Raji (cell line): ENCODE data around the gene ZIC3.

Experiments used
- POLR2A ChIP-seq: IDR thresholded peaks from 2 replicates; pipeline ENCODE4 v1.6.1; 2011; ENCODE audit warnings: low read depth, low read length, control low read depth; ENCODE audit not compliant: insufficient read depth

ZIC3 gene

DNA sequence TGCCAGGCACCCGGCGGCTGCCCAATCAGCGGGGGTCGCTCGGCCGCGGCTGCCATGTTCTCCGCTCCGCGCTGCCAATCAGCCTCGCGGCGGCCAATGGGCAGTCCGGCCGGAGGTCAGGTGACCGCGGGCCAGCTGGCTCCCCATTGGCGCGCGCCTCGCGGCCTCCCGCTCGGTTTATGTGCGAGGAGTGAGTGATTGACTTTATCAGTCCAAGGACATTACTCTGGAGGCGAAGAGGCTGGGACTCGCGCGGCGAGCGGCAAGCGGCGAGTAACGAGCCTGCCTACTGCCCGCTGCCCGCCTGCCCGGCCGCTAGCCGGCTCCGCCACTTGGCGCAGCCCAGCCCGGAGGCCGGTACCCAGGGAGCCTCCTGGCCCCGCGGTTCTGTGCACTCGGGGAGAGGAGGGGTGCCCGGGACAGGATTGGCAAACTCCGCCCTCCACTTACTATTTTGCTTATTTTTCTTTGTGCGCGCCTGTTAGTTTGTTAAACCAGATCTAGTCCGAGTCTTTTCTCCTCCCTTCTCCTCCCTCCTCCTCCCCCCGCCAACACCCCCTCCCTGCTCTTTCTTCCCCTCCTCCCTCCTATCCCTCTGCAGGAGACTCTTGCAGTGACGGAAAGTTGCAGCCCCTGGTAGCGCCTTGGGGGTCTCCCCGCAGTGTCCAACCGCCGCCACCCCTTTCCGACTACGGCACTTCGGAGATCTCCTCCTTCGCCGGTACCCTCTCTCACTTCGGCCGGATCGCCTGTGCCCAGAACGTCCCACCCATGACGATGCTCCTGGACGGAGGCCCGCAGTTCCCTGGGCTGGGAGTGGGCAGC lies at the start of gene ZIC3:
TSS of gene ZIC3 (plus strand) at position 207 of the 825 bp plus-strand sequence. CDS start at position 772, 565 bp downstream.
- no peak for TF ChIP-seq POLR2A

DNA sequence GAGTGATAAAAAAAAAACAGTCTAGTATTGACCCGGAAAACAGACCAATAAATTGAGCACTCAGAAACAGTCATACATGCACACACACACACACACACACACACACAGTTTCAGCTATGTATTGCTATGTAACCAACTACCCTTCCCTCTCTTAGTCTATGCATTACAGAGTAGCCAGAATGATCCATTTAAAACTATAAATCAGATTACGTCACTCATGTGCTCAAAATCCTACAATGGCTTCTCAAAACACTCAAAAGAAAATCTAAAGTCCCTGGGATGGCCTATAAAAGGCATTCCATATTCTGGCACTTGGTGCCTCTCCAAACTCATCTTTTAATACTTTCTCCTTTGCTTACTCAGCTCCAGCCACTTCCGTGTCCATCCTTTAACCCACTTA lies 46.5 kb upstream of the ZIC3 start:
- TF ChIP-seq POLR2A = no peak

DNA sequence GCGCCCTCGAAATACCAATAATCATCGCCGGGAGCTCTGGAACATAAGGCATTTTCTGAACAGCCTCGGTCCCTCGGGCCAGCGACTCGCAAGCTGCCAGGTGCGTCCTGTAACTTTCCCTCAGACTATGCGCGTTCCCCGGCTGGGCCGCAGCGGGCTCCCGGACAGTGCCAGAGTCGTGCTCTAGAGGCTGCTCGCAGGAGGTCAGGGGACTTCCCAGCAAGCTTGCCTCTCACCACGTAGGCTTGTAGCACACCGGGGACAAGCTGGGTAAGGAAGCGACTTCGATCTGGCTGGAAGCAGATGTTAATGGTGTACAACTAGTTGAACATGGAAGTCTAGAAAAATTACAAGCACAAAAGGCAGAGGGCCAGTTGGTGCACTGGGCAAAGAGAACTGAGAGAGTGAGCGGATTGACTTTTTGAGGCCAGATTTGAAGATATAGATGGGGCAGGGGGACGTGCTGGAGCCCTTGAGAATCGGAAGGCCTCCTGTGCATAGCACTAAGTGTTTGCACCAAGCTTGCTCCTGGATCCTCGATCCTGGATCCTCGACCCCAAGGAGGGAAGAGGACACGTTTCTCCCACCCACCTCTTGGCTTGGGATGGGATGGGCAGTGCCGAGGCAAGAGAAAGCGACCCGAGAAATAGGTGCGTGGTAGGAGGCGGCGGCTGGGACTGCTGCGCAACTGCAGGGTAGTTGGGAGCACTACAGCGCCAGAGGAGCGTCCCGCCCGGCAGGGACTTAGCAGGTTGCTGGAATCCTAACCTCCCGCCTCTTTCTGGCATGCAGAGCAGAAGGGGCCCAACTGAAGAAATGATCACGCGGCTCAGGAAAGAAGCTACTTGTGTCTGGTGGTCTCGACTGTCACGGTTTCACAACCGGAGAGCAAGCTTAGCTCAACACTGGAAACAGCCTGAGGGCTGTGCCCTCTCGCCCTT lies 19.9 kb upstream of the ZIC3 start:
- no peak for TF ChIP-seq POLR2A

DNA sequence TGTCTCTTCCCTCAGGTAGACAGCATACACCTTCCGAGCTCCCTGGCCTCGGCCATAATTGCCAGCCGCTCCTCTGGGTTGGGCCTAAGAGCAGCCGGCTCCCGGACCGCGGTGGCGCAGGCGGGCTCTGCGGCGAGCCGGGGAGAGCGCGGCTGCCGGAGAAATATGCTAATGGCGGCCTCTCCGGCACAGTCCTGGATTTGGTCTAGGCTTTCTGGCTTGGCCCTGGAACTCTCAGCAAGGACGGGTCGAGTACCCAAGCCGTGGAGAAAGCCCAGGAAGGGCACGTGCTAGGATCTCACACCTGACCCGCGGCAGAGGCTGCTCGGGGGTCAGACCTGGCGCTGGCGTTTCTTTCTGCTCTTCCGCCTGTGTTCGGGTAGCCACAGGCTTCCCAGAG lies 18.6 kb upstream of the ZIC3 start:
- TF ChIP-seq POLR2A = no peak

DNA sequence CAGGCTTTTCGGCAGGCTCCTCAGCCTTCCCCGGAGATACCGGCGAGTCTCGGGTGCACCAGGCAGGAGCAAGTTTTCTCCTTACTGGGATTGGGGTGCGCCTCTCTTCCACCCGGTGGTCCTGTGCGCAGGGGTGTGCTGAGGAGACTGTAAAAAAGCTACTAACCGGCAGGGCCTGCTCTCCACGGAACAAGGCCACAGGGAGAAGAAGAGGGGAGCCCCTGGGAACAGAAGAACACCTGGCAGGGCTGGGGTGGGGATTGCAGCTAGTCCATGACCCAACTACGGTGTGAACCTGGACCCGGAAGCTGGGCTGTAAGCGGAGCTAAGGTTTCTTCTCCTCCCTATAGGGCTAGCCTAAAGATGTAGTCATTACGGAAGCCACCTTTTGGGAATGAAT lies 17.7 kb upstream of the ZIC3 start:
- TF ChIP-seq POLR2A = no peak

DNA sequence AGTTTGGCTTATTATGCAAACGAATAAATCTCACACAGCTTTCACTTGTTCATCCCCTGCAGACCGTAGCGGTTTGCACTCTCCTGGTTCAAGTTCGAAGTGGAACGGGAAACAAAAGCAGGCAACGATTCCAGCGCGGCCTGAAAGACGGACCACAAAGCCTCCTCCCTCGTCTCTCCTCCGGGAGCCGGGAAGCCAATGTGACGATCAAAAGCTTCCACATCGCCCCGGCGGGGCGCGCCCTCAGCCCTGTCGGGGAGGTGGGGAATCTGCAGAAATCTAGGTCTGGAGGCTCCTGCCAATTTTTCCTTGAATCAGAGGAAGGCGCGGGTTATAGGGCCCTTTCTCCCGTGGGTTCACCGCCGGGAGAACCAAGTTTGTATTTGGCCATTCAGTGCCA lies 16.9 kb upstream of the ZIC3 start:
- no peak for TF ChIP-seq POLR2A

DNA sequence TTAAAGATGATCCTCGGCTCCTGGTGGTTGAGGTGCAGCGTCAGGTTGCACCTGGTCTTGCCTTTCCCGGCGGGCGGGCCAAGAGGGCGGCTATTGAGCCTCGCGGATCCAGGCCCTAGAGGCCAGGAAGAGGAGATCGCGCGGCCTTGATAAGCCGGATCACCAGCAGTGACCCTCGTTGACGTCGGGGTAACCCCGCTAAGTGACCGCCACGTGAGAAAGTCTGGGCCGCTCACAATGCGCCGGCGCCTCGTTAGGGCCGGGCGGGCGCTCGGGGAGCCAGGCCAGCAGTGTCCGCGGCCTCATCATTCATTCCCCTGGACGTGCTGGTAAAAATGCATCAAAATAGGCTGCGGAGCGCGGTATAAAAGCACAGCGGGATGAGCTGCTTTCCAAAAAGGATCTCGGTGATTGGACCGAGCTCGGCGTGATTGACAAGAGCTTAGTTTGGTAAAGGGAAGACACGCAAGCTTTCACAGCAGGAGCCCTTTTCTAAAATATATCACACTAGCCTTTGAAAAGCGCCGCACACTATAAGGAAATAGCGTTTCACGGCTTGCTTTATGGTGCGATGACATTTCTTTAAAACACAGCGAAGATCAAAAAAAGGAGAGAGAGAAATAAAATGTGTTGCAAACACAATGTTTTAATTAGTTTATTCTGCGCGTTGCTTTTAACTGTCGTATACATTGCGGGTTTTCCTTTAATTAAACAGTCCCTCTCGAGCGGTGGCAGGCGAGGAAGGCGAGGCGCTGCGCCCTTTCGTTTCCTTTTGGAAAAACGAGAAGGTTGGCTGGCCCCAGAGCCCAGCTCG lies 15.9 kb upstream of the ZIC3 start:
- no peak for TF ChIP-seq POLR2A

DNA sequence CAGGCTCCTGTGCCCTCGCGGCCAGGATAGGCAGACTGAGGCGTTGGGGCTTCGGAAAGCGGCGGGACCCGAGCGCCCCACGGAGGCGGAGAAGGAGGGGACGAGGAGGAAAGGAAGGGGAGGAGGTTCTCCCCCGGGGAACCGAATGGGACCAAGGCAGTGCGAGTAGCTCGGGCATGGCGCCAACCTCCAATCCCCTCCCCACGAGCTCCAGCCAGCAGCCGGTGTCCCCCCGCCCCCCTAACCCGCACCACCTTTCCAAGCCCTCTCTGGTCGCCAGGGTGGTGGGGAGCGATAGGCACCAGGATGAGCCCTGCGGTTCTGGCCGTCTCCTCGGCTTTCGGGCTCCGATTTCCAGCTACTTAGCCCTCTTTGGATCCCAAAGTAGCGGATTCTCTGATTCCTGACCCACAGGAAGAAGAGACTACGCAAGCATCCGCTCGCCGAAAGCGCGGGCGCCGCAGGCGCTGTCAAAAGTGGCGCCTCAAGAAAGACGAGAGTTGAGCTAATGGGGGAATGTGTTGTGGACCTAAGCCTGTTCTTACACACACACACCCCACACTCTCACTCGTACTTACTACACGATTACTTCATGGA lies 15.2 kb upstream of the ZIC3 start:
- TF ChIP-seq POLR2A = no peak

DNA sequence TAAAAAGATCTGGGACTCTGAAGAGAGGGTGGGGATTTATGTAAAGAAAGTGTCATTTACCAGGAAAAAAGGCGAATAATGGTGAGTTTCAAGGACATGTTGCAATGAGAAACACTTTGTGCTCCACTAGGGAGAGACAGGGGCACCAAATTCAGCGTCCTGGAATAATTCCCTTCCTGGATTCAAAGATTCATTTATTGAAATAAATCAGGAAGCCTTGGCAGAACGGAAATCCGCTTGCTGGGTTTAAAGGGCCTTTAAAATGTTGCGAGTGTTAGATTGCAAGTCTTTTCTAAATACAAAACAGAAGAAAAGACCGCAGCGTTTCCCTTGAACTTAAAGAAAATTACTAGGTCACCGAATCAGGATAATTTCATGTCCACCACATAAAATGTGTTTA lies 3.8 kb upstream of the ZIC3 start:
- no peak for TF ChIP-seq POLR2A

DNA sequence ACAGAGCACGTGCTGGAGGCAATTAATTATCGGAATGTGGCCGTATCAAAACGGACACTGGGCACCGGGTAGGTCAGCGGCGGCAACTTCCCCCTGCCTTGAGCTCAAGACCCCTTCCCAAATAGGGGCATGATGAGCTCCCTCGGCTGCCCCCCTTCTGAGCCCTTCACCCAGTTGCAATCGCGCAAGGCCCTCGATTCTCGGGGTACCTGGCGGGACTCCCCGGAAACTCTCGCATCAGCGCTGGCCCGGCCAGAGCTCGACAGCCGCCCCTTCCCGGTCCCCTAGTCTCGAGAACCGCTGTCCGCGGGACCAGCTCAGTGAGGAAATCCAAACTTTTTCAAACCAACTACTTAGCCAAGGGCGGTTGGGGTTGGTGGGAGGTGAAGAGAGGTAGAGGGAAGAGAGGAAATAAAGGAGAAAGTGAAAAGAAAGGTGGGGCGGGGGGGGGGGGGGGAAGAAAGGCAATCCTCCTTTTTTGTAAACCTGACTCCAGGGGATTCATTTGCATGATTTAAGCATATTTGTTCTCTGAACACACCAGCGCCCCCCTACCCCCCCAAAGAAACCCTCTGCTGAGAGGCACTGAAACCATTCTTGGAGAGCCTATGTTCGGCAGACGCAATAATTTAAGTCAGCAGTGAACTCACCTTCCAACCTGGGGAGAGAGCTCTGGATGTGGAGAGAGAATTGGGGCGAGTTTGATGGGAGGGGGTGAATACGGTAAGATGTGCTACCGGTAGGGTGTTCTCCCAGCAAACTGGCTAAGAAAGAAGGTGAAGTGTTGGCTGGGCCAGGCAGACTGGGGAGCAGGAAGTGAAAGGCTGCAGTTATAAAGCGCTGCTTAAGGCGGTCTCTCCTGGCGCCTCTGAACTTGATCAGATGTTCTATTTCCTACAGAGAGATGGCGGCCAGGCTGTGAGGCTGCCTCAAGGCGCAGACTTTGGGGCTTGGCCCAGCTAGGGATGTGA lies 2.0 kb upstream of the ZIC3 start:
- no peak for TF ChIP-seq POLR2A

DNA sequence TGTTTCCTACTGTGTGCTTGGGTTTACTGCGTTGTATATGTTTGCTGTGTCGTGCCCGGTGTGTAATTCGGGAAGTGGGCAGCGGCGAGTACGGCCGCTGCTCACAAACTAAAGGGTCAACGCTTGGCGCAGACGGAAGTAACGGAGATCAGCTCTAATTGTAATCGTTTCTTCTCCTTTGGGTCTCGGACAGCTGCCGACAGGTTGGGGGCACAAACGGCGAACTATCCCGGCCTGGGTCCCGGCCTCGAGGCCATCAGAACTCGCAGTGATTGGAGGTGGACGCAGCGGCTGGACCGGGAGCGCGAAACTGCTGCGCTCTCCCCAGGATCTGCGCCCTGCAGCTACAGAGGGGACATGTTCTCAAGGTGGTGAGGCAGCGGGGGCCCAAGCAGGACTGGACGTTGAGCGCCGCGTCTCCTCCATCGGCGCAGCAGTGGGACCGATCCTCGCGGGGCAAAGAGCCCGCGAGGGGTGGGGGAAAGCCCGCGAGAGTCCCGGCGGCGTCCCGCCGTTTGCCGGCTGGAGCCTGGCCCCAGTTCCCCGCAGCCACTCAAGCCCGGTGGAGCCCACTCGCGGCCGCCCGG lies 516 bp upstream of the ZIC3 start:
- TF ChIP-seq POLR2A = no peak

DNA sequence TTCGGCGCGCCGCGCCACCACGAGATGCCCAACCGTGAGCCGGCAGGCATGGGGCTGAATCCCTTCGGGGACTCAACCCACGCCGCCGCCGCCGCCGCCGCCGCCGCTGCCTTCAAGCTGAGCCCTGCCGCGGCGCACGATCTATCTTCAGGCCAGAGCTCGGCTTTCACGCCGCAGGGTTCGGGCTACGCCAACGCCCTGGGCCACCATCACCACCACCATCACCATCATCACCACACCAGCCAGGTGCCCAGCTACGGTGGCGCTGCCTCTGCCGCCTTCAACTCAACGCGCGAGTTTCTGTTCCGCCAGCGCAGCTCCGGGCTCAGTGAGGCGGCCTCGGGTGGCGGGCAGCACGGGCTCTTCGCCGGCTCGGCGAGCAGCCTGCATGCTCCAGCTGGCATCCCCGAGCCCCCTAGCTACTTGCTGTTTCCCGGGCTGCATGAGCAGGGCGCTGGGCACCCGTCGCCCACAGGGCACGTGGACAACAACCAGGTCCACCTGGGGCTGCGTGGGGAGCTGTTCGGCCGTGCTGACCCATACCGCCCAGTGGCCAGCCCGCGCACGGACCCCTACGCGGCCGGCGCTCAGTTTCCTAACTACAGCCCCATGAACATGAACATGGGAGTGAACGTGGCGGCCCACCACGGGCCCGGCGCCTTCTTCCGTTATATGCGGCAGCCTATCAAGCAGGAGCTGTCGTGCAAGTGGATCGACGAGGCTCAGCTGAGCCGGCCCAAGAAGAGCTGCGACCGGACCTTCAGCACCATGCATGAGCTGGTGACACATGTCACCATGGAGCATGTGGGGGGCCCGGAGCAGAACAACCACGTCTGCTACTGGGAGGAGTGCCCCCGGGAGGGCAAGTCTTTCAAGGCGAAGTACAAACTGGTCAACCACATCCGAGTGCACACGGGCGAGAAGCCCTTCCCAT lies 1.1 kb downstream of the ZIC3 start:
- TF ChIP-seq POLR2A = no peak
